NCI-H748 (cell line): ENCODE data around the gene GRM1.
"Not testable (repeated sequence)": the region's sequence is repeated elsewhere in the genome, so short reads cannot be mapped to it uniquely, and the experiment has no call there.

Experiments used
- DNase-seq: peaks from one replicate; lab custom pipeline; 2025; ENCODE audit not compliant: unreplicated experiment; lab: John Stamatoyannopoulos, UW

Gene GRM1

DNA sequence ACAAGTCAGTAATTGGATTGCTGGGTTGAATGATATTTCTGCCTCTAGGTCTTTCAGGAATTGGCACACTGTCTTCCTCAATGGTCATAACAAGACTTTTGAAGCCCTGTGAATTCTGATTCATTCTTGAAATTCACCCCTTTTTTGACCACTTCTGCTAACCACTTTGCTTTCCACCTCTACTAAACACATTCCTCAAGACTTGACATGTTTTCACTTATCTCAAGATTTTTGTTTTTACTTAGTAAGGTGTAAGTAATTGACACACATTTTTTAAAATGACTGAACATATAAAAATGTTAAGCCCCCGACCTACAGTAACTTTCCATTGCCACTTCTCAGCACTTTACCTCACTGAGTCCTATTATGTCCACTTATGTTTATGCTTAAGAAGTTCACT is 239.1 kb downstream of the GRM1 start:
- no peak for DNase-seq

DNA sequence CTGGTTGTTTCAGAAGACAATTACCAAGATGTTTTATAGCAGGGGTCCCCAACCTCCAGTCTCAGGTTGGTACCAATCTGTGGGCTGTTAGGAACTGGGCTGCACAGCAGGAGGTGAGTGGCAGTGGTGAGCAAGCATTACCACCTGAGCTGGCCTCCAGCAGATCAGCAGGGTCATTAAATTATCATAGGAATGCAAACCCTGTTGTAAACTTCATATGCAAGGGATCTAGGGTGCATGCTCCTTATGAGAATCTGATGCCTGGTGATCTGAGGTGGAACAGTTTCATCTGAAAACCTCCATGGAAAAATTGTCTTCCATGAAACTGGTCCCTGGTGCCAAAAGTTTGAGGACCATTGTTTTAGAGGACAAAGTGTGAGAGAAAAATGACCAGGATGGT is 240.6 kb downstream of the GRM1 start:
- no peak for DNase-seq

DNA sequence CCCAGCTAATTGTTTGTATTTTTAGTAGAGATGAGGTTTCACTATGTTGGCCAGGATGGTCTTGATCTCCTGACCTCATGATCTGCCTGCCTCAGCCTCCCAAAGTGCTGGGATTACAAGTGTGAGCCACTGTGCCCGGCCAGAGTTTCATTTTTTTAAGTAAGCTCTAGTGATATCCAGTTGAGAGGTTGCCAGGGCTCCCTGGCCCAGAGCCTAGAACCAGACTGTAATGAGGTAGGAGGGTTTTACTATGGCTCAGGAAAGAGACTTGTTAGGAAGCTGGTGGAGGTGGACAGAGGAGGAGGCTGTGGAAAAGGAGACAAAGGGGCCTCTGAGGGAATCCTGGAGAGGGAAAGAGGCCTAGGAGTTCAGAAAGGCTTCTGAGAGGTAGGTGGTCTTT is 242.3 kb downstream of the GRM1 start:
- not testable (repeated sequence) for DNase-seq

DNA sequence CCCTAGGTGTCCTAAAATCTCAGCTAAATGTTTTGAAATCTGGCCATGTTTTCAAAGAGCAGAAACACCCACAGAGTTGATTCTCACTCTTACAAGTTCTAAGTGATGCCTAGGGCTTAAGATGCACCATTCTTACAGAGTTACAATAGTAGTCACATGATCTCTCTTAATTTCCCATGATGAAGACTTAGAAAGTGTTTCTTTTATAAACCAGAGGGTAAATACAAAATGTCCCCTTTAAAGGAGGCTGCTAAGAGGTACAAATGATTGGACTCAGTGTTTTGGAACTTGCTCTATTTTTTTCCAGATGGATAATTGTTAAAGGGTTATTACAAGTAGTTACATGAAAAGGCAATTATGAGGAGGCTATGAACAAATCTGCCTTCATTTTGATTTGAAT is 244.6 kb downstream of the GRM1 start:
- DNase-seq = no peak

DNA sequence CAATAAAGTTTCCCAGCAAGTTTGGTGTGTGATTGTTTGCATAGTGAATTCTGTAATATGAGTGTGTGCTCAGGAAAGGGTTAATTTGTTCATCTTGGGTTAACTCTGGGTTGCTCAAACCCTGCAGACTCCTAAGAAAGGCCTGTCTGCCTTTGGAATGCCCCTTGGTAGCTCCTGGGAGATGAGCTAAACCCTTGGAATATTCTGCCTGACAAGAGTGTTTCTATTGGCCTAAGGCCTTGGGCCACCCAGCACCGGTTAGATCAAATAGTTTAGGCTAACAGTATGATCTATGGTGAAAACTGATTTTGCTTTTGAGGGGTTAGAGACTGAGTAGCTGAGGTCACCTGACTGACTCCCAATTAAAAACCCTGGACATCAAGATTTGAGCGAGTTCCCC is 248.3 kb downstream of the GRM1 start:
- DNase-seq = no peak

DNA sequence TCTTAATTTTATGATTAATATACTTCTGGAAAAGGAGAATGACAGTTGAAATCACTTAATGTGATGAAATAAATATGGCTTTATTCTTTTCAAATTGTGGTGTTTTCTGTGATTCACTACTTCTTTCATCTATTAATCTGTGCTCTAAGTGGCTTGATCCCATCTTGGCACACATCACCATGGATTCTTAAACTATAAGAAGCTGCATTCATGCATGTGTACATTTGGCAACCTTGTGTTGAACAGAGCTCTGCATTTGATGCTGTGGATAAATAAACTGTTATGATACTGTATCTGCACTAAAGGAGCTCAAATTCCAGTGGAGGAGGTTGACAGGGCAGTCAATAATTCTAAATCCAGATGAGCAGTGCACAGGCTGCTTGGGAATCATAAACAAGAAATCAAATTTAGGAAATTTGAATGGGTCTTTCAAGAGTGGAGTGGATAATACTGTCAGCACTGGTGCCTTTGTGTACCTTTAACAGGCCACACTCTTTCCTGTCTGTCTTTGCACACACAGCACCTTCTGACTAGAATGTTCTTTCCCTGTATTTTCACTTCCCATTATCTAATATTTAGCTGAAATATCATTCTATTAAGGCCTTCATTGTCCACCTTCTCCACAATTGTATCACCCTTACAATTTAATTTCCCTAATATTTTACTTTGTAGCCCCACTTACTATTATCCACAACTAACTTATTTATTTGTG is 252.9 kb downstream of the GRM1 start:
- DNase-seq = no peak

DNA sequence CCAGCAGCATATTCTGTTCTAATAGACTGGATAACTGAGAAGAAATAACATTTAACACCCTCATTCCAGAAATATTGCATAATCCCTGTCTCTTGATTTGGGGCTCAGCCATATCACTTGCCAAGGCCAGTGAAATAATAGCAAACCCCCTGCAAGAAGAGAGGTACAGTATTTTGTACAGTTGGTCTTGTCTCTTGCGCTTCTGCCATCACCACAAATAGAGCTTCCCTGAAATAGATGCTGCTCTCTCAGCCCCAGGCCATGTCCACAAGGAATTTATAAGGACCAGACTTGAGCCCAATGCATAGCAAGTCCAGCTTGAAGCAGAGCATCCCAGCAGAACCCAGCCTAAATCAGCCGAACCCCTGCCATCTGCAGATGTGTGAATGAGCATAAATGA is 254.0 kb downstream of the GRM1 start:
- DNase-seq = no peak

DNA sequence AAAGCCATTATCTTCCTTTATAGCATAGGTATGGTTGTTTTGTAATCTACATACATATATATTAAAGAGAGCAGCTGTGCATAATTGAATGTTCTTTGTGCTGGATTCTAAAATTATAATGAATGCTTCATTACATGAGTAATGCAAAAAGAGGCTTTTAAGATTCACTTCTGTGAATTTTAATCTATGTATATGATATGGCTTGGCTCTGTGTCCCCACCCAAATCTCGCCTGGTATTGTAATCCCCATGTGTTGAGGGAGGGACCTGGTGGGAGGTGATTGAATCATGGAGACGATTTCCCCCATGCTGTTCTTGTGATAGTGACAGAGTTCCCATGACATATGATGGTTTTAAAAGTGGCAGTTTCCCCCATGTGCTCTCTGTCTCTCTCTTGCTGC is 255.4 kb downstream of the GRM1 start:
- DNase-seq = no peak

DNA sequence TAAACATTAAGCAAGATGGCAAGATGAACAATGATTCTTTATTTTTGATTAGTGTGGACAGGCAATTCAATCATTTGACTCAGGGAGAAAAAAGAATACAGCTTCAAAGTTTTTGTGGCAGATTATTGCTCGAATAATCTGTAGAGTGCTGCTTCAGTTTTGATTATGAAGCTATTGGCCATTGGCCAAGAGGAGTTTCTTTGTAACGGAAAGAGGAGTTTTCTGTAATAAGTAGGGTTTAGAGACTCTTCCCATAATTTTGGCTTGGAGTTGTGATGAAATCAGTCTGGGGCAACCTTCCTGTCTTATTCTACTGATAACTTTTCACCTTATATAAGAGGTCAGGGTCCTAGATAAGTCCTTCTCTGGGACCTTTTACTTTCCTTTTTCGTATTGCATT is 258.1 kb downstream of the GRM1 start:
- no peak for DNase-seq

DNA sequence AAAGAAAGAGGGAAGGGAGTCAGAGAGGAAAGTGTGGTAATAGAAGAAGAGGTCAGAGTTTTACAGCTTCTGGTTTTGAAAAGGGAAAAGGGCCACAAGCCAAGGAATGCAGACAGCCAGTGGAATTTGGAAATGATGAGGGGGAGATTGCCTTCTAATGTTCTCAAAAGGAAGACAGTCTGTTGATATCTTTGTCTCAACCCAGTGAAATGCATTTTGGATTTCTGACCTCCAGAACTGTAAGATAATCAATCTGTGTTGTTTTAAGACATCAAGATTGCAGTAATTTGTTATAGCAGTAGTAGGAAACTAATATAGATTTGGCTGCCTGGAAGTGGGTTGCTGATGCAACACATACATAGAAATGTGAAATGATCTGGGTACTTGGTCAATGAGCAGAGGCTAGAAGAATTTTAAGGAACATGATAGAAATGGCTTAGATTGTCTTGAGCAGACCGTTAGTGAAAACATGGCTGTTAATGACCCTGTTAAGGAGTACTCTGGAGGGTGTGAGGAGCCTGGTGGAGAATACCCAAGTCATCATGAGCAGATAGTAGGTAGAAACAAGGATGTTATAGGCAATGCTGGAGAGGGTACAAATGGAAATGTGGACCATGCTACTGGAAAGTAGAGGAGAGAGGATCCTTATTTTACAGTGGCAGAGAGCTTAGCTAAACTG is 259.0 kb downstream of the GRM1 start:
- no peak for DNase-seq

DNA sequence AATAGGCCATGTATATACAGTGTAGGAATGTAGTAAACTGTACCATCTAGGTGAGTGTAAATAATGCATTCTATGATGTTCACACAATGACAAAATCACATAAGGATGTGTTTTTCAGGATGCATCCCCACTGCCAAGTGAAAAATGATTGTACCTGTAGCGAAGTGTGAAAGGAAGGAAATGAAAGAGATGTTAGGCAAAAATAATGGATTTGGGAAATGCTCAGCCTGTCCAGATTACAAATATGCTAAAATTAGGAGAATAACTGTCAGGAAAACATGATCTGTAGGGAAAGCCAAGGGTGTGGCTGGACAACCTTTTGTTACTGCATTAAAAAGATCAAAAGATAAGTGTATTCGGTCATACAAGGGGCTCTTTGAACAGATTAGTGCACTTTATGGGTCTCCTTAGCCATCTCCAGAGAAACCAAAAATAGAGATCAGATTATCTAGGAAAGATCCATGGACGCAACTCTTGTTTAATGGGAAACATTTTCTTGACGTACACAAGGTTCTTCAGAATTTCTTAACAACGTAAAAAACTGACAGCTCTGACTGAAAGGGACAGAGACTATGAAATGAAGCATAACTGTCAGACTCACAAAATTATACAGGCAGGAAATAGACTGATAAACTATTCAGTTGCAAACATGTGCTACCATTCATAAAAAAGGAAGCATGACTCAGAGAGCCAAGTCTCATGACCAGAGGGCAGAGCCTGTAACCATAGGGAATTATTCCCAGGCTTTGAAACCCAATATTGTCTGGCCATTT is 261.1 kb downstream of the GRM1 start:
- DNase-seq = no peak

DNA sequence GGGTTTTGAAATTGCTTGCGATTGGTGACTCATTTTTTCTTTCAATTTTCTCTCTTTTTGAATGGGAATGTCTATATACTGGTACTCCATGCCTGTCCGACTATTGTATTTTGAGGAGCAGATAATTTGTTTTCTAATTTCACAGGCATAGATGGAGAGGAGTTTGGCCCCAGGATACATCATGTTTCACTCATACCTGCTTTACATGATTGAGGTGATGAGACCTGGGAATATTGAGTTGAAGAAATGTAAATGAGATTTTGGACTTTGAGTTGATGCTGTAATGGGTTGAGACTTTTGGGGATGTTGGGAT is 261.7 kb downstream of the GRM1 start:
- DNase-seq = no peak

DNA sequence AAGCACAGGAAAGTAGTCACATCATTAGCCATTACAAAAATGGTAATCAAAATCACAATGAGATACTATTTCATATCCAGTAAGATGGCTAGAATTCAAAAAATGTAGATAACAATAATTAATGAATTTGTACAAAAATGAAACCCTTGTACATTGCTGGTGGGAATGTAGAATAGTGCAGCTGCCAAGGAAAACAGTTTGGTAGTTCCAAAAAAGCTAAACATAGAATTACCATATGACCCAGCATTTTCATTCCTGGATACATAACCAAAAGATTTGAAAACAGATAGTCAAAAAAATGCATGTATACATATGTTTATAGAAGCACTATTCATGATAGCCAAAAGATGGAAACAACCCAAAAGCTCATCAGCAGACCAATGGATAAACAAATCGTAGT is 263.6 kb downstream of the GRM1 start:
- DNase-seq = no peak

DNA sequence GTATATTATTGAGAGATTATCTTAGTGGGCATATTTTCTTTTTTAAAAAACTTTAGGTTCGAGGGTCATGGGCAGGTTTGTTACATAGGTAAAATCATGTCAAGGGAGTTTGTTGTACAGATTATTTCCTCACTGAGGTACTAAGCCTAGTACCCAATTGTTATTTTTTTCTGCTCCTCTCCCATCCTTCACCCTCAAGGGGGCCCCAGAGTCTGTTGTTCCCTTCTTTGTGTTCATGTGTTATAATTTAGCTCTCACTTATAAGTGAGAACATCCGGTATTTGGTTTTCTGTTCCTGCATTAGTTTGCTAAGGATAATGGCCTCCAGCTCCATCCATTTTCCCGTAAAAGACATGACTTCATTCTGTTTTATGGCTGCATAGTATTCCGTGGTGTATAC is 266.8 kb downstream of the GRM1 start:
- no peak for DNase-seq

DNA sequence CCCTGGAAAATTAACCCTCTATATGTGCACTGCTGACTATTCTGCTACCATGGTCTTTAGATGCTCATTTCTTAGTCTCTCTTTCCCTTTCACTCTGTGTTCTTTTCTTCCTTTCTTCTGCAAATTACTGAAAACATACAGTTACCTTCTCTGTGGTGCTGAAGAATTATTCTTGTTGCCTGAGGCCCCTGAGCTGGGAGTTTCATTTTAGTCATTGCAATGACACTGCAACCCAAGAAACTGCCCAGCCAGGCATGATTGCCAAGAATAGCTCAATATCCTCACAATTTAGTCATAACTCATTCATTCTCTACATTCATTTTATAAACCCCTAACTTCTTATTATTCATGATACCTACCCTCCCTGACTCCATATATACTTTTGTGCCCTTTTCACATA is 269.0 kb downstream of the GRM1 start:
- DNase-seq = no peak

DNA sequence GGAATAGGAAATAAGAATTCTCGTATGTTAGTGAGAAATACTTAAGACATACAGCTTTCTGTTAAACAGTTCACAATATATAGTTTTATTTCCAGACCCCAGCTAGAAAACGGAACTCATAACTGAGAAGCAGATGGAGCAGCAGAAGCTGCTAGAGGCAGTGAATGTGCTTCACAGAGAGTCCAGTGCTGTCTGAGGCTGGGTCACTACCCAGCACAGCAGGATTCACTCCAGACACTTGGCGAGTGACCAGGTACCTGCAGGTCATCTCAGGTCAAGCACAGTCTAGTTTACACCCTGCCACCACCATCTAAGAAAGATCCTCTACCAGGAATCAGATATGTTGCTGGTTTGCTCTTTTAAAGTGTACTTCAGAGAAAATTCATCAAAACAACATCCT is 271.7 kb downstream of the GRM1 start:
- no peak for DNase-seq

DNA sequence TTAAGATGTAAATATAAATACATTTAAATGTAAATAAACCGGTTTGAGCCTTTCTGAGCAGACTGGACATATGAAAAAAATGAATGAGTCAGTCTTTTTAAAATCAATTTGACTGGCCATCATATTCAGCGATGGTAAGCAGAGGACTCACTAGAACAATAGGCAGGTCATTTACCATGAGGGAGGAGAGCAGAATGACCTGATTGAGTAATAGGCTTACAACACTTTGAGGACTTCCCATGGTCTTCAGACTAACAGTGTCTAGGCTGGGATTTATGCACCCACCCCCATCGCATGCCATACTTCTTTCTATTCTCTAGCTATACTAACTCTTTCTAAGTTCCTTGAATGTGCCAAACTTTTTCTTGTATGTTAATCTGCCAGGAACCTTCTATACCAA is 272.9 kb downstream of the GRM1 start:
- DNase-seq = no peak

DNA sequence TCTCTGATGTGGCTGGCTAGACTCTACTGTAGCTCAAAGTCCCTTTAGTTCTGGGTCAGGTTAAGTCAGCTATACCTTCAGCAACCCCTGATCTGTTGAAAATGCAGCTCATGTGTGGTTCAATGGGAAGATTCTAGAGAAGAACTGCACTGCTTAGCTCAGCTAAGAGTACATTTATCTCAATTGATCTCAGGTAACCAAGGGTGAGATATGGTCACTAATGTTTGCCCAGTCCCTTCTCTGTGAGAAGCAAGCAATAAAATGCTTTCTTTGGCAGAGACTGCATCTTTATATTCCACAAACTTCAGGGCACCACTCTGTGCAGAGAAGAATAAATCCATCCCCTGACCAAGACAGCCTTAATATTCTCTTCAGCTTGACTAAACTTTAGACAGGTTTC is 274.1 kb downstream of the GRM1 start:
- no peak for DNase-seq

DNA sequence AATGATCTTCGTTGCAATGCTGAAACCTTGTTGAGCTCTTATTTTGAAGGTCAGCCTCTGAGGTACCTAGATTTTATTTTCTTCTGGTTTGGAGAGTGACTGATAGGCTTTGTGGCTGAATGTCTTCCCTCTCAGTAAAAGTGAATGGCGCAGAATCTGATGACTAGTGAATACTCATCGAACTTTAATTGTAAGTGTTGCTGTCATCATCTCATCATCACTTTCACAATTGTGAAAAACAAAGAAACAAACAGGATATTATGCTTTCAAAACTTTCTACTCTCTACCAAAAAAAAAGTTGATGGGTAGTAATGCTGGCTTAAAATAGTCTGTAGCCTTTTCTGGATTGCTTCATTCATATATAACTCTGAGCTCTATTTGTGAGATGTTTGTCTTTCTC is 275.3 kb downstream of the GRM1 start:
- no peak for DNase-seq

DNA sequence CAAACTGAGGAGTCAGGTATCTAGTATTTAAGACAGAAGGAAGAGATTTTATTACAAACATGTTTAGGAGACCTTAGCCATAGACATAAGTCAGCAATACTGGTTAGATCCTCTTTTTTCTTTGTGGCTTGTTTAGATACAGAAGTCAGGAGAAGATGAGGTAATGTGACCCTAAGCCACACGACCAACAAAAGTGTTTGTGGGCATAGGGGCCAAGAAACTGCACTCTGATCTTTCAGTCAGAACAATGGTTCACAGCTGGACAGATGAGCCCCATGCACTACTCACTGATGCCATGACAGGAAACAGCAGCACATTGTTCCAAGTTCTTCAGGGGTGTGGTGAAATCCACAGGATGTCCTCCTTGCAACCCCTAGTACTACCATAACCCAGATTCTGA is 276.2 kb downstream of the GRM1 start:
- DNase-seq = no peak

DNA sequence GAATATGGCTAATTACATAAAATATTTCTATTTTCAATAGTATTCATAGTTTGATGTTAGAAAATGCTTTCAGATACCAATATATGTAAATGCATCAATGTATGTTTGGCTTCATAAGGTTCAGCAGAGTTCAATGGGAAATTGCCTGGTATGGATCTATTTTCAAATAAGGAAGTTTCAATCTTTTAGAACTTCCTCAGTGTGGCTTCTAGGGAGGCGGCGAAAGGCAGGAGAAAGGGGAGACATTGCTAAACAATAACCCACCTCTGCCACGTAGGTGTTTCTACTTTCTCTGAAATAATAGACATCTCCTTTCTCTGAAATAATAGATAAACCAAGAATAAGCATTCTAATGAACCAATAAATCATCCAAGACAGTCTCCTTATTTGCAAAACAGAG is 277.1 kb downstream of the GRM1 start:
- no peak for DNase-seq

DNA sequence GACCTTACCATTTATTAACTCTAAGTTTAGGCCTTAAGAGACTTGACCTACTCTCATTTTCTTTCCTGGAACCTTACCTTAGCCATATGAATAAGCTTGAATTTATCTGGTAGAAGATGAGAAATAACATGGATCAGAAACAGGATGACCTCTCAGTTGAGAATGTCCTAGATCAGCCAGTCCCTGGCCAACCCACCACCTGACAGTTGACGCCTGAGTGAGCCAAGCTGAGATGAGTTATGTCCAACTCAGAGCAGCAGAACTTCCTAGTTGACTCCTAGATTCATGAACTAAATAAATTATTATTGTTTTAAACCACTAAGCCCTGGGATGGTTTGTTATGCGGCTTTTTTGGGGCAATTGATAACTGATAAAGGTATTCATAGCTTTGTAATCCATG is 281.8 kb downstream of the GRM1 start:
- no peak for DNase-seq

DNA sequence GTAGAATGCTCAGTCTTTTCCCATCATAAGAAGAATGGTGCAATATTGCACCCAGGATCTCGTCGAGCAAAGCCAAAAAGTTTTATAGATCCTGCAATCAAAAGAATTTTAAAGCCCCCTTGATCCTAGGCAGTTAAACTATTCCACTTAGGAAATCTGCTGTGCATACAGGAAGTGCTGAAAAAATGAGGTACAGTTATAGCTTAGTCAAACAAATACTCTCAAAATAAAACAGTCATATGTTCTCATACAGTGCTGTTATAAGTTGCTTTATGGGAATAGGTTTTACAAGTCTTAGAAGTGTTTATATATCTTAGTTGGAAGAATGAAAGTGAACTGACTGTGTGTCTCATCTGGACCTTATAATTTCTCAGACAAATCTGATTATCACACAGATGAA is 282.2 kb downstream of the GRM1 start:
- DNase-seq = no peak
